Endothelial cell of umbilical vein (primary cell): ENCODE measurements around the gene HTT. TPM values are rescaled to one million over a fixed set of nuclear protein-coding genes. Genes with fewer than 3 reads are reported as not detected.

Source experiments
- BruUV-seq: library from RNA; stranded (reverse); fragments of 400-500 nt; replicated peaks from 2 replicates; lab custom pipeline; 2021; lab: Mats Ljungman, UMichigan
- CTCF ChIA-PET: fragments of 300-600, 350-600 bp; sonication (Branson Sonifier 250); formaldehyde crosslinking; loops from one replicate; lab custom pipeline; 2021; ENCODE audit warnings: antibody characterized with exemption, inconsistent platforms; lab: Charles Lee
- POLR2A ChIA-PET: fragments of 300-600, 350-600 bp; sonication (Branson Sonifier 250); formaldehyde crosslinking; loops from one replicate; lab custom pipeline; 2021; ENCODE audit warnings: antibody characterized with exemption, inconsistent platforms; lab: Charles Lee
- DNase-seq: peaks from one replicate; pipeline ENCODE4 v3.0.0-alpha.2; 2011; ENCODE audit warnings: low read depth, low spot score
- FAIRE-seq: peaks from 2 replicates; lab custom pipeline; 2011; peaks lifted over from hg19 to GRCh38; lab: Jason Lieb, UNC
- H2AFZ ChIP-seq: 2 replicates; pipeline ENCODE4 v1.6.0; 2012; ENCODE audit warnings: low read depth, low read length, control low read depth, inconsistent platforms
- H3K27ac ChIP-seq: 2 replicates; pipeline ENCODE4 v1.5.1; 2011; ENCODE audit warnings: low read depth, mild to moderate bottlenecking, control low read depth, low read length, moderate library complexity; ENCODE audit not compliant: insufficient read depth
- H3K27me3 ChIP-seq, 2 experiments: 2 replicates each; pipeline versions ENCODE4 v1.6.0 to v1.6.1; 2011; ENCODE audit warnings: low read length in 2 of 2, mixed read lengths in 1 of 2; ENCODE audit not compliant: control insufficient read depth in 2 of 2, insufficient read depth in 2 of 2
- H3K36me3 ChIP-seq, 2 experiments: 2 replicates in 1 of 2; 3 replicates in 1 of 2; pipeline ENCODE4 v1.5.1; 2011; ENCODE audit warnings: low read length in 2 of 2, mild to moderate bottlenecking in 1 of 2, moderate library complexity in 1 of 2; ENCODE audit not compliant: control insufficient read depth in 2 of 2, insufficient read depth in 2 of 2; ENCODE audit errors: extremely low read depth in 1 of 2
- H3K4me1 ChIP-seq: 3 replicates; pipeline ENCODE4 v1.5.1; 2011; ENCODE audit warnings: mild to moderate bottlenecking, low read length; ENCODE audit not compliant: control insufficient read depth, insufficient read depth; ENCODE audit errors: extremely low read depth
- H3K4me2 ChIP-seq: 2 replicates; pipeline ENCODE4 v1.6.1; 2011; ENCODE audit warnings: low read length, control low read depth, mixed read lengths; ENCODE audit not compliant: insufficient read depth
- H3K4me3 ChIP-seq, 3 experiments: fragments of 200-600 bp in 1 of 3; sonication (generic), shearing (Covaris generic) in 1 of 3; replicated peaks in 1 of 3; 2 replicates each; pipeline ENCODE4 v1.5.1; 2011 to 2016; ENCODE audit warnings: control low read depth in 3 of 3, low read length in 3 of 3, mild to moderate bottlenecking in 2 of 3, inconsistent platforms in 1 of 3, low read depth in 1 of 3, moderate library complexity in 1 of 3; ENCODE audit not compliant: insufficient read depth in 1 of 3
- H3K79me2 ChIP-seq: 2 replicates; pipeline ENCODE4 v1.6.0; 2012; ENCODE audit warnings: low read length, inconsistent platforms; ENCODE audit not compliant: control insufficient read depth, insufficient read depth
- H3K9ac ChIP-seq: replicated peaks from 2 replicates; pipeline ENCODE3; 2011; ENCODE audit warnings: low read length, control low read depth; ENCODE audit not compliant: insufficient read depth; ENCODE audit errors: extremely low read depth
- H3K9me1 ChIP-seq: replicated peaks from 3 replicates; pipeline ENCODE4 v1.6.0; 2011; ENCODE audit warnings: mild to moderate bottlenecking, low read length; ENCODE audit not compliant: control insufficient read depth, insufficient read depth; ENCODE audit errors: extremely low read depth
- H3K9me3 ChIP-seq: replicated peaks from 2 replicates; pipeline ENCODE4 v1.5.1; 2012; ENCODE audit warnings: low read length, inconsistent platforms; ENCODE audit not compliant: control insufficient read depth, insufficient read depth
- H4K20me1 ChIP-seq: replicated peaks from 2 replicates; pipeline ENCODE3; 2011; ENCODE audit warnings: mild to moderate bottlenecking, low read length; ENCODE audit not compliant: control insufficient read depth, insufficient read depth; ENCODE audit errors: extremely low read depth
- EZH2 ChIP-seq: IDR thresholded peaks from 2 replicates; pipeline ENCODE4 v1.6.1; 2012; ENCODE audit warnings: borderline replicate concordance, low read depth, mild to moderate bottlenecking, moderate library complexity, low read length, inconsistent platforms; ENCODE audit not compliant: severe bottlenecking
- FOS ChIP-seq: IDR thresholded peaks from 2 replicates; pipeline ENCODE4 v1.6.1; 2011; ENCODE audit warnings: mild to moderate bottlenecking, low read length, moderate library complexity, borderline replicate concordance; ENCODE audit not compliant: insufficient read depth
- GATA2 ChIP-seq: IDR thresholded peaks from 2 replicates; pipeline ENCODE4 v1.7.0; 2011; ENCODE audit warnings: low read depth, mild to moderate bottlenecking, moderate library complexity, mixed read lengths, low read length; ENCODE audit not compliant: insufficient read length, insufficient read depth
- JUN ChIP-seq: IDR thresholded peaks from 2 replicates; pipeline ENCODE4 v1.6.1; 2011; ENCODE audit warnings: borderline replicate concordance, low read depth; ENCODE audit not compliant: insufficient read length, insufficient read depth
- MYC ChIP-seq: IDR thresholded peaks from one replicate; pipeline ENCODE4 v1.6.1; 2011; ENCODE audit warnings: mild to moderate bottlenecking, low read depth, low read length
- POLR2A ChIP-seq: IDR thresholded peaks from 2 replicates; pipeline ENCODE4 v1.6.1; 2012; ENCODE audit warnings: low read depth, mild to moderate bottlenecking, control low read depth, low read length
- POLR2AphosphoS5 ChIP-seq: IDR thresholded peaks from 2 replicates; pipeline ENCODE4 v1.6.1; 2012; ENCODE audit warnings: low read depth, mild to moderate bottlenecking, control low read depth, low read length, moderate library complexity; ENCODE audit not compliant: insufficient read depth
- dilution Hi-C: fragments of 300-500 bp; cut with MboI; formaldehyde crosslinking; loops from one replicate; pipeline ENCODE4 v1.15.0; 2019; ENCODE audit warnings: low sequenced_read_pairs; ENCODE audit not compliant: extremely low pct_ligation_motif_present
- intact Hi-C: fragments of 100-400 bp; cut with micrococcal nuclease; formaldehyde crosslinking; loops from one replicate; pipeline ENCODE4 v1.10.0; 2022
- polyA plus RNA-seq, 4 experiments: library from polyadenylated mRNA; depleted of rRNA in 3 of 4; stranded (reverse) in 3 of 4; unstranded in 1 of 4; fragments of >200 nt; gene quantifications; 2 replicates each; pipeline versions ENCODE4 v1.2.1 to v1.2.3, GENCODE V29; 2011 to 2012; ENCODE audit warnings: missing spikeins in 1 of 4
- total RNA-seq: library from RNA; stranded (reverse); gene quantifications from 2 replicates; pipeline ENCODE4 v1.2.3, GENCODE V29; 2021
- TF ChIP-seq, protein P1 (sequence below): IDR thresholded peaks from 2 replicates; pipeline ENCODE4 v1.6.1; 2011; ENCODE audit not compliant: insufficient read depth, insufficient read length
- TF ChIP-seq, protein P2 (sequence below), 2 donors: IDR thresholded peaks; 1 replicate in 1 of 2; 2 replicates in 1 of 2; pipeline ENCODE4 v1.5.1; 2011; ENCODE audit warnings: low read length in 2 of 2, mild to moderate bottlenecking in 2 of 2, moderate library complexity in 2 of 2, control low read depth in 1 of 2, inconsistent platforms in 1 of 2, low read depth in 1 of 2; ENCODE audit not compliant: insufficient read depth in 1 of 2; ENCODE audit errors: extremely low read depth in 1 of 2

The HTT gene
- total and polyA plus RNA-seq, 2 donors (not counting 3 experiments of a cell fraction or from before 2014, with no cell fraction given): 15.7 to 61.2 TPM

GRCh38 chr4:3283916-3284315 is 209.4 kb downstream of the HTT start:
- Histone ChIP-seq H3K4me3 (no peak overlapping the region), H3K9me1 (no peaks in the 10 kb centered on the region), H3K9ac (no peak overlapping the region), H2AFZ (no peak overlapping the region), H3K4me2 (no peak overlapping the region), H3K27me3 (peaks cover 0 to 4% of the 10 kb centered on the region in 2 experiments), H4K20me1 (no peaks in the 10 kb centered on the region), H3K9me3 (no peaks in the 10 kb centered on the region), H3K4me1 (no peaks in the 10 kb centered on the region), H3K79me2 (no peaks in the 10 kb centered on the region), H3K27ac (no peak overlapping the region), H3K36me3 (no peaks in the 10 kb centered on the region)
- dilution Hi-C loops: no loop called here
- intact Hi-C loops: no loop called here
- DNase-seq (no peak), FAIRE-seq (no peak)
- ChIA-PET POLR2A (no interaction called here), CTCF (no interaction called here)
- TF ChIP-seq POLR2AphosphoS5 (no peak), JUN (no peak), POLR2A (no peak)
- BruUV-seq: no TSS peak

DNA sequence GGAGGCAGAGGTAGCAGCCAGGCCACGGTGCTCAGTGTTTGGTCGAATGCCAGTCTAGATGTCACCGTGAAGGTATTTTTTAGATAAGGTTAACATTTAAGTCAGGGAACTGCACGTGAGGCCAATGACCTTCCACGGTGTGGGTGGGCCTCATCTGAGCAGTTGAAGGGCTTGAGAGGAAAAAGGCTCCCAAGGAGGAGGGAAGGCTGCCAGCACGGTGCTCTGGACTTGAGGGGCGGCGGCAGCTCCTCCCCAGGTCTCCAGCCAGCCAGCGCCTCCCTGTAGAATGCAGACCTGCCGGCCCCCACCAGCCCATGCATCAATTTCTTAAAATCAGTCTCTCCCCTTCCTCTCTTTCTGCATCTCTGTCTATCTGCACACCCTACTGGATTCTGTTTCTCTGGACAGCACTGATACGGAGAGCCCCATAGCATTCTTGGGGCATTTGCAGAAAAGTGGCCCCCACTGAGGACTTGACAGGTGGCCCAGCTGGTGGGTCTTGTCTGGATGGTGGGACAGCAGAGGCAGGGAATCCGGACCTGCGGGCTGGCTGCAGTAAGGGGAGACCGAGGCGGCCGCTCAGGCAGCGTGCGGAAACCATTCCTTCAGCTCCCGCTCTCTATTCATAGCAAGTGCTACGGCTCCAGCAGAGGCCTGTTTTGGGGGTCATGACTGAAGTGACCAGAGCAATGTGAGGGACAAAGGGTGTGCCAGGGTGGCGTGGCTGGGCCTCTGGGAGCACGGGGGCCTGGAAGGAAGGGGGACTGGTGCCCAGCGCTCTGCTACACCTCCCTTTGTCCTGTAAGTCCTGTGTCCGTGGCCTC is 210.5 kb downstream of the HTT start:
- no peak overlapping the region for H3K9ac ChIP-seq
- no peaks in the 10 kb centered on the region for H4K20me1 ChIP-seq
- no peak overlapping the region for H3K4me3 ChIP-seq
- FAIRE-seq (no peak), DNase-seq (no peak)
- H3K36me3 ChIP-seq: no peaks in the 10 kb centered on the region
- peaks cover 0 to 4% of the 10 kb centered on the region in 2 experiments for H3K27me3 ChIP-seq
- TF ChIP-seq POLR2AphosphoS5: no peak
- no peak for TF ChIP-seq MYC
- TF ChIP-seq FOS: no peak
- no peak for TF ChIP-seq EZH2
- TF ChIP-seq, protein P1, sequence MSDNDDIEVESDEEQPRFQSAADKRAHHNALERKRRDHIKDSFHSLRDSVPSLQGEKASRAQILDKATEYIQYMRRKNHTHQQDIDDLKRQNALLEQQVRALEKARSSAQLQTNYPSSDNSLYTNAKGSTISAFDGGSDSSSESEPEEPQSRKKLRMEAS: no peak
- TF ChIP-seq JUN: no peak
- no peak for TF ChIP-seq POLR2A
- TF ChIP-seq, protein P2, sequence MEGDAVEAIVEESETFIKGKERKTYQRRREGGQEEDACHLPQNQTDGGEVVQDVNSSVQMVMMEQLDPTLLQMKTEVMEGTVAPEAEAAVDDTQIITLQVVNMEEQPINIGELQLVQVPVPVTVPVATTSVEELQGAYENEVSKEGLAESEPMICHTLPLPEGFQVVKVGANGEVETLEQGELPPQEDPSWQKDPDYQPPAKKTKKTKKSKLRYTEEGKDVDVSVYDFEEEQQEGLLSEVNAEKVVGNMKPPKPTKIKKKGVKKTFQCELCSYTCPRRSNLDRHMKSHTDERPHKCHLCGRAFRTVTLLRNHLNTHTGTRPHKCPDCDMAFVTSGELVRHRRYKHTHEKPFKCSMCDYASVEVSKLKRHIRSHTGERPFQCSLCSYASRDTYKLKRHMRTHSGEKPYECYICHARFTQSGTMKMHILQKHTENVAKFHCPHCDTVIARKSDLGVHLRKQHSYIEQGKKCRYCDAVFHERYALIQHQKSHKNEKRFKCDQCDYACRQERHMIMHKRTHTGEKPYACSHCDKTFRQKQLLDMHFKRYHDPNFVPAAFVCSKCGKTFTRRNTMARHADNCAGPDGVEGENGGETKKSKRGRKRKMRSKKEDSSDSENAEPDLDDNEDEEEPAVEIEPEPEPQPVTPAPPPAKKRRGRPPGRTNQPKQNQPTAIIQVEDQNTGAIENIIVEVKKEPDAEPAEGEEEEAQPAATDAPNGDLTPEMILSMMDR (IDR thresholded peaks at IDR 0.05; ENCODE audit: extremely low read depth in 1 of 2, insufficient read depth in 1 of 2, low read depth in 1 of 2, low read length in 2 of 2): no peak
- TF ChIP-seq GATA2: no peak
- no peaks in the 10 kb centered on the region for H3K79me2 ChIP-seq
- H3K4me1 ChIP-seq: no peaks in the 10 kb centered on the region
- H3K9me3 ChIP-seq: no peaks in the 10 kb centered on the region
- H3K4me2 ChIP-seq: no peak overlapping the region
- dilution Hi-C loops (no loop called here), intact Hi-C loops (no loop called here)
- H3K9me1 ChIP-seq: no peaks in the 10 kb centered on the region
- BruUV-seq: no TSS peak
- H2AFZ ChIP-seq: no peak overlapping the region
- H3K27ac ChIP-seq: no peak overlapping the region
- ChIA-PET POLR2A (no interaction called here), CTCF (no interaction called here)
